Neural cell (in vitro differentiated cells): ENCODE data around the gene PTPRC. TPM values are rescaled to one million over a fixed set of nuclear protein-coding genes. Genes with fewer than 3 reads are reported as not detected.

Experiments used
- H2AFZ ChIP-seq: fragments of 200-600, 300-800 bp; sonication (generic), shearing (Covaris generic); 2 replicates; pipeline ENCODE4 v1.6.0; 2014; ENCODE audit warnings: low read depth, mild to moderate bottlenecking, antibody characterized with exemption, low read length, moderate library complexity
- H3F3A ChIP-seq: fragments of 200-600 bp; shearing (Covaris generic); 2 replicates; pipeline ENCODE4 v1.6.1; 2016; ENCODE audit warnings: mild to moderate bottlenecking, moderate library complexity, mixed read lengths, antibody characterized with exemption, low read length; ENCODE audit not compliant: insufficient read depth, poor library complexity, severe bottlenecking
- H3K27ac ChIP-seq: fragments of 200-600, 300-800 bp; sonication (generic), shearing (Covaris generic); 2 replicates; pipeline ENCODE4 v1.5.1; 2014; ENCODE audit warnings: mild to moderate bottlenecking, low read length, moderate library complexity
- H3K27me3 ChIP-seq: fragments of 300-800, 200-600 bp; sonication (generic), shearing (Covaris generic); 2 replicates; pipeline ENCODE4 v1.6.0; 2014; ENCODE audit warnings: mild to moderate bottlenecking, low read depth, low read length, moderate library complexity; ENCODE audit not compliant: insufficient read depth
- H3K36me3 ChIP-seq: fragments of 300-800, 200-600 bp; sonication (generic), shearing (Covaris generic); 2 replicates; pipeline ENCODE4 v1.5.1; 2014; ENCODE audit warnings: mild to moderate bottlenecking, antibody characterized with exemption, low read length, moderate library complexity; ENCODE audit not compliant: insufficient read depth
- H3K4me2 ChIP-seq: fragments of 300-800, 200-600 bp; sonication (generic), shearing (Covaris generic); 2 replicates; pipeline ENCODE4 v1.6.0; 2014; ENCODE audit warnings: mild to moderate bottlenecking, low read length
- H3K4me3 ChIP-seq: fragments of 300-800, 200-600 bp; sonication (generic), shearing (Covaris generic); 2 replicates; pipeline ENCODE4 v1.5.1; 2014; ENCODE audit warnings: mild to moderate bottlenecking, low read length, moderate library complexity
- H3K79me2 ChIP-seq: fragments of 200-600 bp; shearing (Covaris generic); replicated peaks from 2 replicates; pipeline ENCODE4 v1.6.0; 2014; ENCODE audit warnings: mild to moderate bottlenecking, low read length, moderate library complexity; ENCODE audit not compliant: insufficient read depth
- H3K9ac ChIP-seq: fragments of 300-800, 200-600 bp; sonication (generic), shearing (Covaris generic); 2 replicates; pipeline ENCODE4 v1.6.1; 2016; ENCODE audit warnings: mild to moderate bottlenecking, low read length, mixed read lengths
- H3K9me2 ChIP-seq: fragments of 200-600 bp; shearing (Covaris generic); 2 replicates; pipeline ENCODE4 v1.6.1; 2016; ENCODE audit warnings: mild to moderate bottlenecking, low read length, mixed read lengths; ENCODE audit not compliant: insufficient read depth
- H3K9me3 ChIP-seq: fragments of 200-600, 300-800 bp; sonication (generic), shearing (Covaris generic); 2 replicates; pipeline ENCODE4 v1.6.1; 2016; ENCODE audit warnings: mild to moderate bottlenecking, mixed run types, low read length, moderate library complexity, mixed read lengths
- H4K20me1 ChIP-seq: fragments of 200-600 bp; shearing (Covaris generic); 2 replicates; pipeline ENCODE4 v1.6.1; 2016; ENCODE audit warnings: mild to moderate bottlenecking, mixed run types; ENCODE audit not compliant: insufficient read depth
- CTCF ChIP-seq: fragments of 450-650 bp; IDR thresholded peaks from 2 replicates; pipeline ENCODE4 v1.5.1; 2014; ENCODE audit warnings: antibody characterized with exemption, mild to moderate bottlenecking, moderate library complexity; ENCODE audit not compliant: poor library complexity, severe bottlenecking
- EP300 ChIP-seq: fragments of 450-650 bp; conservative IDR thresholded peaks from 2 replicates; pipeline ENCODE4 v1.6.1; 2014; ENCODE audit warnings: antibody characterized with exemption, mild to moderate bottlenecking, moderate library complexity; ENCODE audit not compliant: poor library complexity, severe bottlenecking
- EZH2 ChIP-seq: fragments of 200-600, 300-800 bp; shearing (Covaris generic), sonication (generic); IDR thresholded peaks from 2 replicates; pipeline ENCODE4 v1.6.1; 2014; ENCODE audit warnings: antibody characterized with exemption, low read length, borderline replicate concordance, mild to moderate bottlenecking; ENCODE audit not compliant: insufficient read depth, poor library complexity, severe bottlenecking
- MXI1 ChIP-seq: fragments of 450-650 bp; conservative IDR thresholded peaks from 2 replicates; pipeline ENCODE4 v1.6.1; 2014; ENCODE audit warnings: antibody characterized with exemption, mild to moderate bottlenecking; ENCODE audit not compliant: poor library complexity, severe bottlenecking
- POLR2AphosphoS5 ChIP-seq: IDR thresholded peaks from 2 replicates; pipeline ENCODE4 v1.6.1; 2012
- RAD21 ChIP-seq: fragments of 450-650 bp; conservative IDR thresholded peaks from 2 replicates; pipeline ENCODE4 v1.6.1; 2014; ENCODE audit warnings: antibody characterized with exemption, mild to moderate bottlenecking, moderate library complexity
- REST ChIP-seq: IDR thresholded peaks from 2 replicates; pipeline ENCODE4 v1.6.1; 2012; ENCODE audit warnings: borderline replicate concordance
- SMC3 ChIP-seq: fragments of 450-650 bp; conservative IDR thresholded peaks from 2 replicates; pipeline ENCODE4 v1.6.1; 2014; ENCODE audit warnings: antibody characterized with exemption, mild to moderate bottlenecking, moderate library complexity; ENCODE audit not compliant: poor library complexity
- TAF1 ChIP-seq: IDR thresholded peaks from 2 replicates; pipeline ENCODE4 v1.6.1; 2012; ENCODE audit warnings: low read depth
- polyA plus RNA-seq: library from polyadenylated mRNA; depleted of rRNA; stranded (reverse); fragments of >200 nt; gene quantifications from 2 replicates; pipeline ENCODE4 v1.2.3, GENCODE V29; 2014

Gene PTPRC
- polyA plus RNA-seq, 1 donor from 2014 or later, result 0.12 TPM

GRCh38 chr1:198713081-198713480 lies 74.2 kb downstream of the PTPRC start:
- H4K20me1 ChIP-seq, result no peaks in the 10 kb centered on the region
- H3K79me2 ChIP-seq, result no peaks in the 10 kb centered on the region
- H3K27me3 ChIP-seq, result no peaks in the 10 kb centered on the region
- H3K9ac ChIP-seq, result no peak overlapping the region
- no peak overlapping the region for H3K4me2 ChIP-seq
- H3K36me3 ChIP-seq, result no peaks in the 10 kb centered on the region
- no peaks in the 10 kb centered on the region for H3K9me2 ChIP-seq
- H3K27ac ChIP-seq, result no peak overlapping the region
- no peak for TF ChIP-seq EP300
- H3K4me3 ChIP-seq, result no peak overlapping the region
- no peak overlapping the region for H2AFZ ChIP-seq
- H3K9me3 ChIP-seq, result no peaks in the 10 kb centered on the region
- no peaks in the 10 kb centered on the region for H3F3A ChIP-seq

GRCh38 chr1:198714271-198714670 lies 75.4 kb downstream of the PTPRC start:
- H3K79me2 ChIP-seq, result no peaks in the 10 kb centered on the region
- no peaks in the 10 kb centered on the region for H3K27me3 ChIP-seq
- H3K36me3 ChIP-seq, result no peaks in the 10 kb centered on the region
- TF ChIP-seq POLR2AphosphoS5 (no peak), EP300 (no peak), RAD21 (no peak), CTCF (no peak), MXI1 (no peak), REST (no peak)
- H3K9me2 ChIP-seq, result no peaks in the 10 kb centered on the region
- no peak overlapping the region for H3K9ac ChIP-seq
- H3F3A ChIP-seq, result no peaks in the 10 kb centered on the region
- H4K20me1 ChIP-seq, result no peaks in the 10 kb centered on the region
- no peak overlapping the region for H3K4me3 ChIP-seq
- no peaks in the 10 kb centered on the region for H3K9me3 ChIP-seq
- H3K4me2 ChIP-seq, result no peak overlapping the region
- H2AFZ ChIP-seq, result no peak overlapping the region
- H3K27ac ChIP-seq, result no peak overlapping the region

GRCh38 chr1:198716051-198716450 lies 77.2 kb downstream of the PTPRC start:
- Histone ChIP-seq H3K27ac (no peak overlapping the region), H3K4me3 (no peak overlapping the region), H3K9me2 (no peaks in the 10 kb centered on the region), H3K9ac (no peak overlapping the region), H3K4me2 (no peak overlapping the region), H3K27me3 (no peaks in the 10 kb centered on the region), H3K9me3 (no peaks in the 10 kb centered on the region), H3K79me2 (no peaks in the 10 kb centered on the region), H2AFZ (no peak overlapping the region), H4K20me1 (no peaks in the 10 kb centered on the region), H3F3A (no peaks in the 10 kb centered on the region), H3K36me3 (no peaks in the 10 kb centered on the region)
- no peak for TF ChIP-seq TAF1
- TF ChIP-seq CTCF, result no peak
- no peak for TF ChIP-seq MXI1
- TF ChIP-seq REST, result no peak
- no peak for TF ChIP-seq EP300
- no peak for TF ChIP-seq SMC3
- TF ChIP-seq RAD21, result no peak
- TF ChIP-seq POLR2AphosphoS5, result no peak
- no peak for TF ChIP-seq EZH2
